ENCODE measurements around the gene ICAM1.

Gene ICAM1

DNA sequence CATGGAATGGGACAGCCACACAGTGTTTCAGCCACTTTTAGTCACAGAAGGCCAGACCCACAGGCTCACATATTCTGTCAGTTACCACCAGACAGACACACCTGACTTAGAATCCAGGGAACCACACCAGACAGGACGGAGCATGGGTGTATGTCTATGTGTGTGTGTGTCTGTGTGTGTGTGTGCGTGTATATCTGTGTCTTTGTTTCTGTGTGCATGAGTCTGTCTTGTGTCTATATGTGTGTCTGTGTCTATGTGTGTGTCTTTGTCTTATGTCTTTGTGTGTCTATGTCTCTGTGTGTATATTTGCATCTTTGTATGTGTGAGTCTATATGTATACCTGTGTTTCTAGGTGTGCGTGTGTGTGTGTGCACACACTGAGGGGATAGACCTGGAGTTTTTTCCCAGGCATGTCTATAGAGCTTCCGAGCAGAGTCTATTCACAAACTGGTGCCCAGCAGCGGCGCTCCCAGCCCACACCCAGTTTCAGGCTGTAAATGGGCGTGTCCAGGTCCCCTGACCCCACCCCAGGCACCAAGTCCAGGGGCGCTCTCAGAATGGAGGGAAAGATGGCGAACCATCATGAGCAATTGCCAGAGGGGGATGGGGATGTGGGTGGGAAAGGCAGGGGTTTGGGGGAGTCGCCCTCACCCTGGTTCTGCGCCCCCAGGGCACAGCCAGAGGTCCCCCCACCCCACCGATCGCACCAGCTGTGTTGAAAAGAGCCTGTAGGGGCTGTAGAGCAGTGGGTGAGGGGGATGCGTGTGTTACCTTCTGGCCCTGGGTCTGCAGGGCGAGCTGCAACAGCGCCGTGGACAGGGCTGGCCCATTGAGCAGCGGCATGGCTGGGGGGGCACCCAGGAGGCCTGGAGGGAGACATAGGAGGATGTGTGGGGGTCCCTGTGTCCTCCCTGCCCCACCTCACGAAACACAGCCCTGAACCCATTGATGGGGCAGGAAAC lies 51.2 kb downstream of the ICAM1 start:
- DNase-seq (ENCODE audit: low spot score), result no peak

DNA sequence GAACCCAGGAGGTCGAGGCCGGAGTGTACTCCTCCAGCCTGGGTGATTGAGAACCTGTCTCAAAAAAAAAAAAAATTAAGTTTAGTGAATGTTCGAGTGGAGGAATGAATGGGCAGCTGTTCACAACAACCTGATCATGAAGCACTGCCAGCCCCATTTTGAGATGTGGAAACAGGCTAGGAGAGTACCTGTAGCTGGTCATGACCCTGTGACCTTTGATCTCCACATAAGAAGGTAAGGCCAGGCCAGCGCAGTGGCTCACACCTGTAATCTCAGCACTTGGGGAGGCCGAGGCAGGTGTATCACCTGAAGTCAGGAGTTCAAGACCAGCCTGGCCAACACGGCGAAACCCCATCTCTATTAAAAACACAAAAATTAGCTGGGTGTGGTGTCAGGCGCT lies 54.8 kb downstream of the ICAM1 start:
- no peak for DNase-seq (ENCODE audit: low spot score)

DNA sequence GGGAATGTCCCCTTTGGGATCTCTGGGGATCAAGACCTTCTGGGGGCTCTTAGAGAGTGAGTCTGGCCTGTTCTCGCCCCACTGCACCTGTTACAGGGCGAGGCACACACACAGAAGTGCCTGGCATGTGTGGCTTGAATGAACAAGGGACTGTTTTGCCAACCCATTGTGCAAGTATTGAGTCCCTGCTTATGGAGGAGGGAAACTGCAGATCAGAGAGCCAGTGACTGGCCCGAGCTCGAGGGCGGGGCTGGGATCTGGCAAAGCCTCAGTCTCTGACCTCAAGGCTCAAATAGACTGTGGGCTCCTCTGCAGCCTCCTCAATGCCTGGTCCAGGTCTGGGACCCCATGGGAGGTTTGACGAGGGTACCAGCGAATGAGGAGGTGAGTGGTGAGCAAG lies 56.9 kb downstream of the ICAM1 start:
- no peak for DNase-seq (ENCODE audit: low spot score)

DNA sequence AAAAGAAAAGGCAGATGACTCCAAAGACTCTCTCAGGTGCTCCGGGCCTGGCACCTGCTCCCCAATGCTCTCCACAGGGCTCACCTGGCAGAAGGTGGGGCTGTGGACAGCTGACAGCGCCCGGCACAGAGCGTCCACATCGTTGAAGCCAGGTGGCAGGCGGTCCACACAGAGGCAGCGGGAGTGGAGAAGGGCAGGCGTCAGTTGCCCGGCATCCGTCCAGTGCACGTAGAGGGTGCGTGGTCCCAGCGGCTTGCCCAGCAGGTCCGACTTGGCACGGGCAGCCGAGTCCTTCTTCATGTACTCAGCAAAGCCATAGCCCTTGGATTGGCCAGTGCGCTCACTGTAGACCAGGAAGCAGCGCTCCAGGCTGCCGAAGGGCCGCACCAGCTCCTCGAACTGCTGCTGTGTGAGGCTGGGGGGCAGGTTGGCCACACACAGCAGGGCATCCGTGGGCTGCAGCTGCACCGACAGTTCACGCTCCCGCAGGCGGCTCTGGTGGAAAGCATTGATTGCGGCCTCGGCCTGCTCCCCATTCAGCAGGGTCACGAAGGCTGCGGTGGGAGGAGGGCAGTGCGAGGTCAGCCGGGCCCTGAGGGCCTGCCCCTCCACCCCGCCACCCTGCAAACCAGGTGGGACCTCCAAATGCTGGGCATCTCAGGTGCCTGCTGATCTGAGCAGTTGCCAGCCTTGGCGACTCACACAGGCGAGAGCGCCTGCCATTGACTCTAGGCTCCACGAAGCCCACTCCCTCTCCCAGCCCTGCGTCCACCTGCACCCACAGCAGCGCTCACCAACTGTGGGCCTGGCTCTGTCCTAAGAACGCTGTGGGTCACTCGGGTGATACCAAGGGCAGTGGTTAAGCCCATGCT lies 57.9 kb downstream of the ICAM1 start:
- no peak for DNase-seq (ENCODE audit: low spot score)

DNA sequence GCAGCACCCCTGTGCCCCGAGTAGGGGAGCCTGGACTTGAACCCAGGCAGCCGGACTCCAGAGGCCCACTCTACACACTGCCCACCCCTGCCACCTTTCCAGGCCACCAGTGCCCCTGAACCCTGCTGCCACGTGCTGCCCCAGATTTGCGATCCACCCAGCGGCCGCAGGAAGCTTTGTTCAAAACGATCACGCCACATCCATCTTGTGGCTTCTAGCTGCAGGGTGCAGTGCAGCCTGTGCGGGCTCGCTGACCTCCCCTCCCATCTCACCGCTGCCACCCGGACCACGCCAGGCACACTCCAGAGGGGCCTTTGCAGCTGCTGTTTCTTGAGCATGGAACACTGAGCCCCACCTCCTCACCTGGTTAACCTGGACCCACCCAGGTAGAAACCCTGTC lies 58.6 kb downstream of the ICAM1 start:
- no peak for DNase-seq (ENCODE audit: low spot score)

DNA sequence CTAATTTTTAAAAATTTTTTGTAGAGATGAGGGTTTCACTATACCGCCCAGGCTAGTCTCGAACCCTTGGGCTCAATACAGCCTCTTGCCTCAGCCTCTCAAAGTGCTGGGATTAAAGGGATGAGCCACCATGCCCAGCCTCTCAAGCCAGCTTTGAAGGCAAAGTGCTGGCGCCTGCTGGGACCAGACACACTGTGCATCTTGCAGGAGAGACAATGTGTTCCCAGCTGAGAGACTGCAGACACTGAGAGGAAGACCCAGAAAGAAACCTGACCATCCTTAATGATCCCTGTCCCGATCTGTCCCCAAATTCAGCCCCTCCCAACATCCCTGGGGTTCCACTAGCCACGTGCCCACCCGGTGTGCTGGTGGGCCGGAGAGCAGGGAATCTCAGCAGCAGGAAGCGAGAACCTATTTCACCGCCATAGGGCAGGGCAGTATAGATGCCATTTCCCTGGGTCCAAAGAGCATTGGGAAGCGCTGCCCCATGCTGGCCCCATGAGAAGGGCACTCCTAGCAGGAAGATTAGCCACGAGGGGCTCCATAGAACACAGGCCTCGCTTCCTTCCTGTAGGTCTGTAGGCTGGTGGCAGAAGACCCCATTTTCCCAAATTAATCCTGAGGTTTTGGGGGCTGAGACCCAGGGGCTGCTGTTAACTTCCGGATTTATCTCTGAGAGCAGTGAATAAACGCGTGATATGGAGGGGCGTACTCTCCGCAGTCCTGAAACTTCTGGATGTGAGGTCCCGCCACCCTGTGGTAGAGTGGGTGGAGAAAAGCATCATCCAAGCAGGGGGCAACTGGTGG lies 61.4 kb downstream of the ICAM1 start:
- DNase-seq (ENCODE audit: low spot score), result no peak

DNA sequence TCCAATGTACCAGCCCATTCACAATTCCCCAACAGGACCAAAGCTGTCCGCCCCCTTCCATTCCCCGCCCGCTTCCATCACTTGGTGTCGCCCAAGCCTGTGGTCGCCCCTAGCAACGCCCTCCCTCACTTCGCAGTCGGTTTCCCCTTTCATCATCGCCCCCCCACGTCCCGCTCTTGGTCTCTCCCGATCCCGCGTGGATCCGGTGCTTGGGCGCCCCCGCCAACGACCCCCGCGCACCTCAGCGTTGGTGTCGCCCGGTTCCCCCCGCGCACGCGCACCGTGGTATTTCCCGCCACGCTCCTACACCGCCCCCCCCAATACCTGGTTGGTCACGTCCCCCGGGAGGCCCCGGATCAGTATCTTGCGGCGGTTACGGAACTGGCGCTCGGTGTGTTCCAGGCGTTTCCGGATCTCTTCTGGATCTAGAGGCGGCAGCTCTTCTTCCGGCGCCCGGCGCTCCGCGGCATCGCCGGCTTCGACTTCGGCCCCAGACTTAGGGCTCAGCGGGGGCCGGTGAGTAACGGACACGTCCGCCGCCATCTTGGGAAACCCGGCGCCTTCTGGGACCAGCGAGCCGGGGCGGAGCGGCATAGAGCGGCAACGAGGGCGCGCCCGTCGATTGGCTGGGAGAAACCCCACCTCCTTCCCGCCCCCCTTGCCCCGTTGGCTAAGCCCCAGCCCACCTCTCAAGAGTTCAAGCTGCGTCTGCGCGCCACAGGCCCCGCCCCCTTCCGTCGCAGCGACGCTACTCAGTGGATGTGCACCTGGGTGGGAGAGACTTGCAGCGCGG lies 62.2 kb downstream of the ICAM1 start, which contains the start of gene RAVER1:
Gene RAVER1, minus strand, starts transcription at position 565 of the 793 bp plus-strand sequence. Its CDS starts 22 bp downstream, at position 543.
- DNase-seq (ENCODE audit: low spot score), result peak; percentile 99

DNA sequence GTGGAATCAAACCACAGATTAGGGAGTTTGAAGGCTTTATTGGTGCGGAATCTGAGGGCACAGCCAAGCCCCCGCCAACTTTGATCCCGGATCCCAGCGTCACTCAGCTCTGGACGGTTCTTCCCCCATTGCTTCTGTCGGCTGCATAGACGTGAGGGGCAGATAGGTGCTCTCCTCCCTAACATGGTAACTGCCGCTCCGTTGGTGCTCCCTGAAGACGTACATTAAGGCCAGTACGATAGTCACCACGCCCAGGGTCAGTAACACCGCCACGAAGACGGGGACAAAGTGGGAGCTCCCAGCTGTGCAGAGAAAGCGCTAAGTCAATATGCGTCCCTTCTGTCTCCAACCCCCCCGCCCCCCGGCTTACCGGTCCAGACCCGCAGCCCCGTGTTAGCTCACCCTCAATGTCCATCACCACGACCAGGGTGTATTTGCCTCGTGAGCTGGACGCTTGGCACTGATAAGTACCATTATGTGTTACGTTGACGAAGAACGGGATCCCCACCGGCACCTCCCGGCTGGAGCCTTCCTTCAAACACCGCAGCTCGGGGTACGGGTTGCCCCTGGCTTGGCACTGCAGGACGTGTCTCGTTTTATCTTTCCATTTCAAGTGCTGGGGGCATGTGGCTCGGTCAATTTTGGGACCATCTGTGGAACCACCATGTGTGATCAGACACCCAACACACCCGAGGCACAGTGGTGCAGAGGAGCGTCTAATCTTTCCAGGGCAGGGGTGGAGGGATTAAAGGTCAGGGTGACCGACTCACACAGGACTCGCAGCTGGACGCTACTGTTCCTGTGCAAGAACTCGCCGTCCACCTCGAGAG lies 63.1 kb downstream of the ICAM1 start:
- DNase-seq (ENCODE audit: low spot score), result no peak

DNA sequence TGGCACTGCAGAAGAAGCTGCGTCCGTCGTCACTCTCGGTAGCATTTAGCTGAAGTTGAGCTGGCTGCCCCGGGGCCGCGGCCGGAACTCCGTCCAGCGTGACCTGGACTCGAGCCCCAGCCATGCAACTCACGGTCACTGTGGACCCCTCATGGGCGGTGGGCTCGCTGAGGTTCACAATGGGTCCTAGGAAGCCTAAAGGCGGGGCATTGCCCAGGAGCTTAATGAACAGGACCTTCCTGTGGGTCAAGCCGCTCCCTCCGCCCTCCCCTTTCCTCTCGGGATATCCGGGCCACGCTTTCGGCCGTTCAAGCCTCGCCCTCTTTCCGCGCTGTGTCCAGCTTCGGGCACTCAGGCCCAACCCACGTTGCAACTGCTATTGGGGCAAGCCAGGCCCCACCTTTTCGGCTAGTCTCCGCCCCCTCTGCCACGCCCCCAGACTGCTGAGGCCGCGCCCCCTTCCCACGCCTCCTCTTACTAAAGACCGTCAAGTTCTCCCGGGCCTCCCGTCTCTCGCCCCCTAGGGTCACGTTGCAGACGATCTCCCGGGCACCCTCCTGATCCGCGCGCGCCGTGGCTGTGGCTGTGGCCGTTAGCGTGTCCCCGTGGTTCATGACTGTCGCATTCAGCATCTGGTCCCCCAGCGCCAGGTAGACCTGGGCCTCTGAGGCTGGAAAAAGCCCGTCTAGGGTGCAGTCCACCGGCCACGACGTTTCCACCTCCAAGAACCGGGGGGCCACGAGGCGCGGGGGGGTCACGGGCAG lies 63.9 kb downstream of the ICAM1 start:
- DNase-seq (ENCODE audit: low spot score), result peak; percentile 96

DNA sequence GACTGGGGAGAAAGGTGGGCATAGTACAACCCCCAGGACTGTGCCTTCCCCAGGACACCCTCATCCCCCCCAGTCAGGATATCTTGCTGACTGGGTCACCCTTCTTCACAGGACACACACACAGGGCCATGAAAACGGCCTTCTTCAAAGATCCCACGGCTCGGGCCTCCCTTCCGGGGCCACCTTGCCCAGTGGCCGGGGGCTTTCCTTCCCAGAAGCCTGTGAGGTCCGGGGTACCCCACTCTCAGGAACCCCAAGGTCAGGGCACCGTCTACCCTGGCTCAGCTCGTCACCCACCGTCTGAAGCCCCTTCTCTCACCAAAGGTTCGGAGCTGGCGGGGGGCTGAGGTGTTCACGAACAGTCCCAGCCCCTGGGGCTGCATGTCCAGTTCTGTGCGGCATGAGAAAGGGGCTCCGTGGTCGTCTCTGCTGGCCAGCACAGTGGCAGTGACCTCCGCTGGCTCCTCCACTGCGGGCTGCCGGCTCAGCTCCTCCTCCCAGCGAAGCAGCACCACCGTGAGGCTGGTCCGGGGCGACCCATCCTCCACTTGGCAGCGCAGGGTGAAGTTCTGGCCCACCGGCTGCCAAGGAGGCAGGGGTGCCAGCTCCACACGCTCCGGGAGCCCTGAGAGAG lies 64.5 kb downstream of the ICAM1 start:
- no peak for DNase-seq (ENCODE audit: low spot score)
